A549 (cell line): ENCODE data around the gene TMSB10. TPM values are rescaled to one million over a fixed set of nuclear protein-coding genes. Genes with fewer than 3 reads are reported as not detected.

Source experiments
- CBX2 ChIP-seq: fragments of 200-600 bp; sonication (generic); IDR thresholded peaks from 2 replicates; pipeline ENCODE4 v1.6.1; 2016; ENCODE audit warnings: low read depth, mild to moderate bottlenecking, borderline replicate concordance
- CBX8 ChIP-seq: fragments of 200-600 bp; sonication (generic); IDR thresholded peaks from 2 replicates; pipeline ENCODE4 v1.6.1; 2016
- CTCF ChIP-seq: fragments of >200 bp; sonication (Bioruptor Twin); formaldehyde crosslinking; IDR thresholded peaks from 3 replicates; pipeline ENCODE4 v1.5.1; 2016
- EHF ChIP-seq: fragments of 250-450 bp; sonication (Bioruptor Pico); IDR thresholded peaks from 2 replicates; pipeline ENCODE4 v1.5.0; 2020; ENCODE audit warnings: mild to moderate bottlenecking
- EP300 ChIP-seq, 2 experiments: fragments of >200 bp; sonication (Bioruptor Twin); formaldehyde crosslinking; IDR thresholded peaks; 2 replicates in 1 of 2; 3 replicates in 1 of 2; pipeline ENCODE4 v1.6.1; 2016 to 2017
- HDAC2 ChIP-seq: fragments of 200-600 bp; sonication (generic); IDR thresholded peaks from 2 replicates; pipeline ENCODE4 v1.6.1; 2016
- HMGXB4 ChIP-seq: fragments of 250-450 bp; sonication (Bioruptor Pico); IDR thresholded peaks from 2 replicates; pipeline ENCODE4 v1.5.0; 2021; ENCODE audit warnings: mild to moderate bottlenecking, moderate library complexity, borderline replicate concordance
- HOXA7 ChIP-seq: fragments of 250-450 bp; sonication (Bioruptor Pico); IDR thresholded peaks from 2 replicates; pipeline ENCODE4 v1.5.0; 2020; ENCODE audit warnings: mild to moderate bottlenecking, moderate library complexity
- HOXB5 ChIP-seq: fragments of 250-450 bp; sonication (Bioruptor Pico); IDR thresholded peaks from 2 replicates; pipeline ENCODE4 v1.5.0; 2020; ENCODE audit warnings: mild to moderate bottlenecking, moderate library complexity
- KDM5A ChIP-seq: fragments of 200-600 bp; sonication (generic); IDR thresholded peaks from 2 replicates; pipeline ENCODE4 v1.6.1; 2016; ENCODE audit warnings: antibody characterized with exemption, mild to moderate bottlenecking
- MAX ChIP-seq: IDR thresholded peaks from 2 replicates; pipeline ENCODE4 v1.6.1; 2012
- NFE2L2 ChIP-seq: fragments of 150-350 bp; conservative IDR thresholded peaks from 2 replicates; pipeline ENCODE4 v1.6.1; 2014; ENCODE audit warnings: low read length
- RAD21 ChIP-seq, 2 experiments: fragments of >200 bp in 1 of 2; sonication (Bioruptor Twin) in 1 of 2; formaldehyde crosslinking in 1 of 2; IDR thresholded peaks in 1 of 2; conservative IDR thresholded peaks in 1 of 2; 2 replicates in 1 of 2; 3 replicates in 1 of 2; pipeline ENCODE4 v1.6.1; 2012 to 2018; ENCODE audit warnings: inconsistent platforms in 1 of 2
- REST ChIP-seq: fragments of 200-600 bp; sonication (generic); IDR thresholded peaks from 2 replicates; pipeline ENCODE4 v1.6.1; 2016; ENCODE audit warnings: antibody characterized with exemption, mild to moderate bottlenecking, moderate library complexity
- SMC3 ChIP-seq: fragments of >200 bp; sonication (Bioruptor Twin); formaldehyde crosslinking; IDR thresholded peaks from 3 replicates; pipeline ENCODE4 v1.6.1; 2018; ENCODE audit warnings: inconsistent platforms
- USF2 ChIP-seq: fragments of 450-650 bp; IDR thresholded peaks from 2 replicates; pipeline ENCODE4 v1.6.1; 2014; ENCODE audit warnings: antibody characterized with exemption
- ZC3H11A ChIP-seq: fragments of 450-650 bp; IDR thresholded peaks from 2 replicates; pipeline ENCODE4 v1.6.1; 2014; ENCODE audit warnings: antibody characterized with exemption, mild to moderate bottlenecking
- polyA plus RNA-seq, 4 experiments: library from polyadenylated mRNA; depleted of rRNA in 3 of 4; stranded (reverse); fragments of >200 nt; fragmentation: RNase III in 1 of 4; extraction: RNeasy Plus Mini Kit Qiagen cat#74134 plus additional on column Dnase treatment in 1 of 4; gene quantifications; 2 replicates in 3 of 4; 3 replicates in 1 of 4; pipeline ENCODE4 v1.2.3, GENCODE V29; 2011 to 2017
- TF ChIP-seq, protein P1 (sequence below): IDR thresholded peaks from 2 replicates; pipeline ENCODE4 v1.6.1; 2012

TMSB10 gene
- polyA plus RNA-seq, 2 of the 4 experiments (the other 2 are of a cell fraction): 3,109 to 7,015 TPM

GRCh38 chr2:84906900-84907714 lies 1.7 kb downstream of the TMSB10 start (continued):
- peak; percentile 93 for TF ChIP-seq HMGXB4 (CRISPR knock-in tag)
- TF ChIP-seq SMC3: no peak
- TF ChIP-seq HOXA7 (CRISPR knock-in tag): peak; percentile 98
- no peak for TF ChIP-seq RAD21 (conservative IDR thresholded peaks at IDR 0.05 in 1 of 2, IDR thresholded peaks at IDR 0.05 in 1 of 2)
- no peak for TF ChIP-seq CBX8
- TF ChIP-seq KDM5A: no peak
- TF ChIP-seq CTCF: no peak
- no peak for TF ChIP-seq USF2
- TF ChIP-seq HDAC2: no peak
- peak; percentile 44; the same call in 1 of the 2 replicates for TF ChIP-seq REST
- TF ChIP-seq HOXB5 (CRISPR knock-in tag): 0 out of 2 replicates have a peak, but pooled peaks have one; percentile 49
- TF ChIP-seq NFE2L2: no peak
- TF ChIP-seq MAX: peak; percentile 53
- TF ChIP-seq CBX2: no peak
- TF ChIP-seq EP300 (IDR thresholded peaks at IDR 0.05): no peak; a peak in 1 of 5 replicates
- TF ChIP-seq, protein P1, sequence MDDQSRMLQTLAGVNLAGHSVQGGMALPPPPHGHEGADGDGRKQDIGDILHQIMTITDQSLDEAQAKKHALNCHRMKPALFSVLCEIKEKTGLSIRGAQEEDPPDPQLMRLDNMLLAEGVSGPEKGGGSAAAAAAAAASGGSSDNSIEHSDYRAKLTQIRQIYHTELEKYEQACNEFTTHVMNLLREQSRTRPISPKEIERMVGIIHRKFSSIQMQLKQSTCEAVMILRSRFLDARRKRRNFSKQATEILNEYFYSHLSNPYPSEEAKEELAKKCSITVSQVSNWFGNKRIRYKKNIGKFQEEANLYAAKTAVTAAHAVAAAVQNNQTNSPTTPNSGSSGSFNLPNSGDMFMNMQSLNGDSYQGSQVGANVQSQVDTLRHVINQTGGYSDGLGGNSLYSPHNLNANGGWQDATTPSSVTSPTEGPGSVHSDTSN: peak; percentile 90
- TF ChIP-seq EHF (CRISPR knock-in tag): peak; percentile 88
- TF ChIP-seq ZC3H11A: no peak
